ENCODE results near the gene PGP.

The PGP gene

DNA sequence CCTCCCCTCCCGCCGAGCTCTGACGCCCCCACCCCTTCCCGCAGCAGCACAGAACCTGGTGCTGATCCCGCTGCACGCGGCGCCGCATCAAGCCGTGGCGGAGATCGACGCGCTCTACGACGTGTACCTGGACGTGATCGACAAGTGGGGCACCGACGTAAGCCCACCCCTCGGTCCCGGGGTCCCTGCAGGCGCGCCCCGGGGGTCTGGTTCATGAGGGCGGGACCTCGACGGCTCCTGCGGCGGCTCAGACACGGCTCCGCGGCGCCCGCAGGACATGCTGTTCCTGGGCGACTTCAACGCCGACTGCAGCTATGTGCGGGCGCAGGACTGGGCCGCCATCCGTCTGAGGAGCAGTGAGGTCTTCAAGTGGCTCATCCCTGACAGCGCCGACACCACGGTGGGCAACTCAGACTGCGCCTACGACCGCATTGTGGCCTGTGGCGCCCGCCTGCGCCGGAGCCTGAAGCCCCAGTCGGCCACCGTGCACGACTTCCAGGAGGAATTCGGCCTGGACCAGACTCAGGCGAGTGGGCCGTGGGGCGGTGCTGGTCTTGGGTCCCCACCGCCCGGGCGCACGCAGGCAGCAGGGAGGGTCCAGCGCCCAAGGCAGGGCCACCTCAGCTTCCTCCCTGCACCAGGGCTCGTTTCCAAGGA lies 23.0 kb upstream of the PGP start:
- peak; percentile 46 for DNase-seq (ENCODE audit: low spot score)

DNA sequence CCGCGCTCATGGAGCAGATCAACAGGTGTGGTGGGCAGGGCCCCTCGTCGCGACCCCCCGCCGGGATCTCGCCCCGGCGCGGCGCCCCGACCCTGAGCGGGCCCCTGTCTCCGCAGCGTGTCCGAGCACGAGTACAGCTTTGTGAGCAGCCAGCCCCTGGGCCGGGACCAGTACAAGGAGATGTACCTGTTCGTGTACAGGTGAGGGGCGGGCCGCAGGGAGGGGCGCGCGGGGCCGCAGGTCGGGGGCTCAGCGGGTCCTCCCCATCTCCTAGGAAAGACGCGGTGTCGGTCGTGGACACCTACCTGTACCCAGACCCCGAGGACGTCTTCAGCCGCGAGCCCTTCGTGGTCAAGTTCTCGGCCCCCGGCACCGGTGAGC lies 22.5 kb upstream of the PGP start:
- DNase-seq (ENCODE audit: low spot score), result peak; percentile 40

DNA sequence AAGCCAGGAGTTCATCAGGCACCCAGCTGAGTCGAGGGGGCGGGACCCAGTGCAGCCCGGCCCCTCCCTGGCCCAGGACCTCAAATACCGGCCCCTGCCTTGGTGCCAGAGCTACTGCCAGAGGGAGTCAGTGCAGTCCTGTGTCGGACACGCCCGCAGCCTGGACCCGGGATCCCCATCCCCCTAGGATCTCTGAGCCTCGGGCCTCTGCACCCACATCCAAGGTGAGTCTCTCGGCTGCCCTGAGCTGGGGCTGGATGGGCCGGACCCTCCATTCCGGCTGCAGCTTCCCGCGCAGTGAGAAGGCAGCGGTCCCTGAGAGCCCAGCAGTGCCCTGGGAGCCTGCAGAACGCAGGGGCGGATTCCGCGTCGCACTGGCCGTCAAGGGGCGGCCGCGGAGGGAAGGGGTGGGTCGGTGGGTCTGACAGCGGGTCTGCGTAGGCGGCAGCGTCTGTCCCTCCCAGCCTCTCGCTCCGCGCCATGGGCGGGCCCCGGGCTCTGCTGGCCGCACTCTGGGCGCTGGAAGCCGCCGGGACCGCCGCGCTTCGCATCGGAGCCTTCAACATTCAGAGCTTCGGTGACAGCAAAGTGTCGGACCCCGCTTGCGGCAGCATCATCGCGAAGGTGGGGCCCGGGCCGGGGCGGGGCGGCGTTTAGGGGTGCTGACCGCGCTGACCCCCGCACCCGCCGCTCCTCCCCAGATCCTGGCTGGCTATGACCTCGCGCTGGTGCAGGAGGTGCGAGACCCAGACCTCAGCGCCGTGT lies 21.9 kb upstream of the PGP start, which contains the start of gene DNASE1L2:
TSS of gene DNASE1L2 (plus strand) at position 108 of the 765 bp plus-strand sequence. CDS start at position 481, 373 bp downstream.
- no peak for DNase-seq (ENCODE audit: low spot score)

DNA sequence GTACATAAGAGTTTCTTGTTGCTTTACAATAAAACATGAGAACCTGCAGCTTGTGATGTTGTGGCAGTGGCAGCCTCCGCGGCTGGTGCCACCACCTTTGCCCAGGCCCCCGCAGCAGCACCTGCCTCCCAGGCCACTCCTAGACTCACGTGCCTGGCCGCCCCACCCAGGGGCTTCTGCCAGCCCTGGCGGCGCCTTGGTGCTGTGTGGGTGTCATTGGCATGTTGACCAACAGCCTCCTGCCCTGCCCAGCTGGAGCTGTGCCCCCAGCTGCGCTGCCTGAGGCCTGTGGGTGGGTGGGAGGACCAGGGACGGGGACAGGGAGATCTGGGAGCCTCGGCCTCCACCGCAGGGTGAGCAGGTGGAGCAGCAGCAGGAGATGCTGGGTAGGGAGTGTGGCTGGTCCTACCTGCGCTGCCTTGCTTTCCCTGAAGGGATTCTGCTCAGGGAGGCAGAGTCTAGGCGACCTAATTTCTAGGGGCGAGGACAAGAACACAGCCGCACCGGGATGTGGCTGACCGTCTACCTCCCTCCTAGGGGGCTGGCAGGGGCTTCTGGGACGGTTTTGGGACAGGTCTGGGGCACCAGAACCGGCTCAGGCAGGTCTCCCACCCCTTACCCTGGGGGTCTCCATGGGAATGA lies 21.2 kb upstream of the PGP start:
- DNase-seq (ENCODE audit: low spot score), result no peak

DNA sequence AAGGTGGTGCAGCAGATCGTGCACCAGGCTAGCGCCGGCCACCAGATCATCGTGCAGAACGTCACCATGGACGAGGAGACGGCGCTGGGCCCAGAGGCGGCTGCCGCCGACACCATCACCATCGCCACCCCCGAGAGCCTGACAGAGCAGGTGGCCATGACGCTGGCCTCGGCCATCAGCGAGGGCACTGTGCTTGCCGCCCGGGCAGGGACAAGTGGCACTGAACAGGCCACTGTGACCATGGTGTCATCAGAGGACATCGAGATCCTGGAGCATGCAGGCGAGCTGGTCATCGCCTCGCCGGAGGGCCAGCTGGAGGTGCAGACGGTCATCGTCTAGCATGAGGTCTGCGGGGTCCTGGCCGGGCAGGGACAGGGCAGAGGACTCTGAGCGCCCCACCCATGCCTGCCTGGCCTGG lies 20.6 kb upstream of the PGP start:
- no peak for DNase-seq (ENCODE audit: low spot score)

DNA sequence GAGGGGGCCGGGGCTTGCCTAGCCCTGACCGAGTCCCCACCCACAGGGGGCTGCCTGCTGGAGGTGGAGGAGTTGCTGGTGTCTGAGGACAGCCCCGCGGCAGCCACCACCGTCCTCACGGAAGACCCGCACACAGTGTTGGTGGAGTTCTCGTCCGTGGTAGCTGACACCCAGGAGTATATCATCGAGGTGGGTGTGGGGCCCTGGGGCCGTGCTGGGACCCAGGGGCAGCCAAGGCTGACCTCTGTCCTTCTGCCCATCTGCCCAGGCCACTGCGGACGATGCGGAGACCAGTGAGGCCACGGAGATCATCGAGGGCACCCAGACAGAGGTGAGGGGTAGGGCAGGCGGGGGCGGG lies 20.2 kb upstream of the PGP start:
- no peak for DNase-seq (ENCODE audit: low spot score)

DNA sequence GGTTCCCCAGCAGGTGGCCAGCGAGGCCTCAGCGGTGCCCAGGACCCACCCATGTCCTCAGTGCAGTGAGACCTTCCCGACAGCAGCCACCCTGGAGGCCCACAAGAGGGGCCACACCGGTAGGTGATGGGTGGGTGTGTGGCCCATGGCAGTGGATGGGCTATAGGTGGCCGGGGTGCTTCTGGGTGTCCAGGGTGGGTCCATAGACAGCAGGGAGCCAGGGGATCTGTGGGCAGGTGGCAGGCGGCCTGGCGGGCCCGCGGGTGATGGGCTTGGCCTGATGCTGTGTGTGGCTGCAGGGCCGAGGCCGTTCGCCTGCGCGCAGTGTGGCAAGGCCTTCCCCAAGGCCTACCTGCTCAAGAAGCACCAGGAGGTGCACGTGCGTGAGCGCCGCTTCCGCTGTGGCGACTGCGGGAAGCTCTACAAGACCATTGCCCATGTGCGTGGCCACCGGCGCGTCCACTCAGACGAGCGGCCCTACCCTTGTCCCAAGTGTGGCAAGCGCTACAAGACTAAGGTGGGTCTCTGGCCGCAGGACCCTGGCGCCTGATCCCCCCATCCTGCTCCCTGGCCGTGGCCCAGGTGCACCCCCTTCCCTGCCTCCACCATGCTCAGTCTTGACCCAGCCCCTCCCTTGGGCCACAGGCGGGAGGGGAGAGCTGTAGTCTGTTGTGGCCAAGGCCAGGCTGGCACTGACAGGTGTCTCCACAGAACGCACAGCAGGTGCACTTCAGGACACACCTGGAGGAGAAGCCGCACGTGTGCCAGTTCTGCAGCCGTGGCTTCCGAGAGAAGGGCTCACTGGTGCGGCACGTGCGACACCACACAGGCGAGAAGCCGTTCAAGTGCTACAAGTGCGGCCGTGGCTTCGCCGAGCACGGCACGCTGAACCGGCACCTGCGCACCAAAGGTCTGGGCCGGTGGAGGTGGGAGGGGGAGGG lies 19.5 kb upstream of the PGP start:
- DNase-seq (ENCODE audit: low spot score), result no peak

DNA sequence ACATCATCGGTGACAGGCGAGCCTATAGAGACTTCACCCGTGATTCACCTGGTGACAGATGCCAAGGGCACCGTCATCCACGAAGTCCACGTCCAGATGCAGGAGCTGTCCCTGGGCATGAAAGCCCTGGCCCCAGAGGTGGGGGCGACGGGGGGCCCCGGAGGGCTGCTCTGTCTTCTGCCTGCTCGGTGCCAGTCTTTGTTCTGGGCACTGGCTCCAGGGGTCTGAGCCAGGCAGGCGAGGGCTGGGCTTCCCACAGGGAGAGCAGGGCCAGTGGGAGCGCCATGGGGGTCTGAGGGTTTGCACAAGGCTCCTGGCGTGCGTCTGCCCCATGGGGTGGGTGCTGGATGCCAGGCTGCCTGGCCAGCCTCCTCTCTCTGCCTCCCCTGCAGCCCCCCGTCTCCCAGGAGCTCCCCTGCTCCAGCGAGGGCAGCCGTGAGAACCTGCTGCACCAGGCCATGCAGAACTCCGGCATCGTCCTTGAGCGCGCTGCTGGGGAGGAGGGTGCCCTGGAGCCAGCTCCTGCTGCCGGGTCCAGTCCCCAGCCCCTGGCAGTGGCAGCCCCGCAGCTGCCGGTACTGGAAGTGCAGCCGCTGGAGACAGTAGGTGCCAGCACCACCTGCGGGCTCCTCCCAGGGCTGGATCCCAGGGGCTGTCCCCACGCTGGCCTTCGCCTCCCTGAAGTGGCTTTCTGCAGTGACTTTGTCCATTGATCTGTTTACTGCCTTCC lies 18.6 kb upstream of the PGP start:
- DNase-seq (ENCODE audit: low spot score), result no peak

DNA sequence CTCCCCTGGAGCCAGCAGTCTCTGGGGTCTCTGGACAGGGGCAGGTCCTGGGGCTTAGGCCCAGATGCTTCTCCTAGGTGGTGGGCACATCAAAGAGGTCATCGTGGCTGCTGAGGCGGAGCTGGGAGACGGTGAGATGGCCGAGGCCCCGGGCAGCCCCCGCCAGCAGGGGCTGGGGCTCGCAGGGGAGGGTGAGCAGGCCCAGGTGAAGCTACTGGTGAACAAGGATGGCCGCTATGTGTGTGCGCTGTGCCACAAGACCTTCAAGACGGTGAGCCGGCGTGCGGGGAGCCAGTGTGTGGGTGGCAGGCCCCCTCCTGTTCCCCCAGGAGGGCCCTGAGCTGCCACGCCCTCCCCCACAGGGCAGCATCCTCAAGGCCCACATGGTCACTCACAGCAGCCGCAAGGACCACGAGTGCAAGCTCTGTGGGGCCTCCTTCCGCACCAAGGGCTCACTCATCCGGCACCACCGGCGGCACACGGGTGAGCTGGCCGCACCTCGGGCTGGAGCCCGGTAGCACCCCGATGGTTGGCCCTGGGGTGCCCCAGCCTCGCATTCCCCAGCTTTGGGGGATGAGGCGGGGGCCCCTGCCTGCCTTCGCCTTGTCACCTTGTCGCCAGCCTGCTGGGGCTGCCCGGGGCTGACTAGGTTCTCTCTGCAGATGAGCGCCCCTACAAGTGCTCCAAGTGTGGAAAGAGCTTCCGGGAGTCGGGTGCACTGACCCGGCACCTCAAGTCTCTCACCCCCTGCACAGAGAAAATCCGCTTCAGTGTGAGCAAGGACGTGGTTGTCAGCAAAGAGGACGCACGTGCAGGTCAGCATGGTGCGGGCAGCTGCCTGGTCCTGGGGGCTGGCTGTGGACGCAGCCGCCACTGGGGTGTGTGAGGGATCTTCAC lies 17.7 kb upstream of the PGP start:
- no peak for DNase-seq (ENCODE audit: low spot score)

DNA sequence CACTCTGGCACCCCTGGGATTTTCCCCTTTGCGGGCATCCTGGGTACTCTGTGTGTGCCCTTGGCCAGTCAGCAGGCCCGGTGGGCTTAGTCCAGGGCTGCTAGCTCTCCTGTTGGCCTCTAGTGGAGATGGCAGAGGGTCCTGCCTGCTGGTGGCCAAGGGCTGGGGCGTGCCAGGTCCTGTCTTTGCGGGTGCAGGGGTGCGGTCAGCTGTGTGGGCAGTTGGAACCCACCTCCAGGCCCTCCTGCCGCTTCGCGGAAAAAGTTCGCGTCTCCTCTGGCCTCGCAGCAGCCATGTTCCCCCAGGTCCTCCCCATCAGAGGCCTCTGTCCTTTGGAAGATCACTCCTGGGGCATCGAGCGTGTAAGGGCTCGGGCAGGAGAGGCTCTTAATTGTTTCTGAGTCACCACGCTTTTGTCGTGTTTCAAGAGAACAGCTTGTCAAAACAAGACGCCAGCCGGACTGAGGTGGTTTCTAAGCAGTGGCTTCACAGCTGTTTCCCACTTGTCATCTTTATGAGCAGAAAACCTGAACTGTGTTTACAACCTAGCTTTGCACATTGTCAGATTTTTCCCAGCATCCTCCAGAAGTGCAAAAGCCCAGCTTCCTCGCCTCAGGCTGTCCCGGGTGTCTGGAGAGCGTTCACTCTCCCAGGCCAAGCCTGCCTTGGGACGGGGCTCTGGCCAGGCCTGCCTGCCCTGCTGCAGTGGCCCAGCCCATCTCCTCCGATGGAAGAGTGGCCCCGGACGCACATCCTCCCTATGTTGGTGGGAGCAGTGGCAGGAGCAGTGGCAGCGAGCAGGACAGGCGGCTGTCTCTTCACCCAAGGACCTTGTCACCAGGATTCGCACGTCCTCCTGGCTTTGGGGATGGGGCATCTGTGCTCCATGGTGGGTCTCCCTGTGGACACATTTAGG lies 16.6 kb upstream of the PGP start:
- no peak for DNase-seq (ENCODE audit: low spot score)

DNA sequence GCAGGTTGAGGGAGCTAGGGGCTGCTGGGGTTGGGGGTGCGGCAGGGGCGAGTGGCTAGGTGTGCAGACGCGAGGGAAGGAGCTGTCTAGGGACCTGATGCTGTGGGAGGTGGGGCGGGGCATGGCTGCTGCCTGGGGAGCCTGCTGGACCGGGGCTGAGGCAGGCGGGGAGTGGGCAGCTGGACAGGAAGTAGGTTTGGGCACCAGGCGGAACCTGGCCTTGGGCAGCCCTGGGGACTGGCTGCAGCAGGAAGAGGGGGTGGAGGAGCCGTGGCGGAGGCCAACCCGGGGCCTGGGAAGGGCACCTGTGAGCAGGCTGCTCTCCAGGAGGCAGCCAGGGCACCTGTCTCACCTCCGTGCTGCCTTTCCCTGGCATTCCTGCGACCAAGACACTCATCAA lies 15.7 kb upstream of the PGP start:
- DNase-seq (ENCODE audit: low spot score), result no peak

DNA sequence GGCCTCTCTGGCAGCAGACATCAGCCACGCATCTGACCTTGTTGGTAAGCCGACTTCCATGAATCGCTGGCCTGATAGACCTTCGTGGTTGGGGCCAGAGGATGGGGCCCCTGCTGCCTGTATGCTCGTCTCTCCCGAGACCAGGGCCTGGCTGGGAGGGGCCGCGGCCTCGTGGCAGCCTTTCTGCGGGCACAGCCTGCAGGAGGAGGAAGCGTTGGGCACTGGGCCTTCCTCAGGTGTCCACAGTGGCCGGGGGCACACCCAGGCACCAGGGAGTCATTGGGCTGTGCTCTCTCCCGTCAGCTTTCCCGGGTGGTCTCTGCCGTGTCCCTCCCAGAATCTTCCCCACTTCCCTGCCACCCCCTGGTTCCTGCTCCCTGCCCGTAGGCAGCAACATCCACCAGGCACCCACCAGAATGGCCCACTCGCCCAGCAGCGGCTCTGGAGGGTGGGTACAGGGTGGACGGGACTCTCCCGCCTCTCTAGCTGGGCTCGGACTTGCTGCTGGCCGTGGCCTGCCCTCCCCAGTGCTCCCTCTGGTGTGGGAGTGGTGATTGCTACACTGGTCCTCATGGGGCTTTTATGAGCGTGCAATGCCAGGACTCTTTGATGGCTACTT lies 15.1 kb upstream of the PGP start:
- no peak for DNase-seq (ENCODE audit: low spot score)

DNA sequence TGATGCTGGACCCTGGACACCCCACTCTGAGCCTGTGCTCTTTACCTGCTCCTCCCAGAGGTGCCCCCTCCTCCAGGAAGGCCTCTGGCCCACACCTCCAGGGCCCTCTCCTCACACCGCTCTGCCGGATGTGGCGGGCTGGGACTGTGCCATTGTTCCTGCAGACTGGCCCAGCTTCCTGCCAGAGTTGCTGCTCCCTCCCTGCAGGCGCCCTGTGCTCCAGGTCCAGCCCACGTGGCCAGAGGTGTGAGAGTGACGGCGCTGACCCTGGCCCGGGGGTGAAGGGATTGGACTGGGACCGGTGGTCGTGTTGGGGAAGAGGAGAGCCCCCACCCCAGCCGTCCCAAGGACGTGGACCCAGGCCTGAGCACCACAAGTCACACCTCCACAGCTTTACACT lies 14.5 kb upstream of the PGP start:
- DNase-seq (ENCODE audit: low spot score), result no peak

DNA sequence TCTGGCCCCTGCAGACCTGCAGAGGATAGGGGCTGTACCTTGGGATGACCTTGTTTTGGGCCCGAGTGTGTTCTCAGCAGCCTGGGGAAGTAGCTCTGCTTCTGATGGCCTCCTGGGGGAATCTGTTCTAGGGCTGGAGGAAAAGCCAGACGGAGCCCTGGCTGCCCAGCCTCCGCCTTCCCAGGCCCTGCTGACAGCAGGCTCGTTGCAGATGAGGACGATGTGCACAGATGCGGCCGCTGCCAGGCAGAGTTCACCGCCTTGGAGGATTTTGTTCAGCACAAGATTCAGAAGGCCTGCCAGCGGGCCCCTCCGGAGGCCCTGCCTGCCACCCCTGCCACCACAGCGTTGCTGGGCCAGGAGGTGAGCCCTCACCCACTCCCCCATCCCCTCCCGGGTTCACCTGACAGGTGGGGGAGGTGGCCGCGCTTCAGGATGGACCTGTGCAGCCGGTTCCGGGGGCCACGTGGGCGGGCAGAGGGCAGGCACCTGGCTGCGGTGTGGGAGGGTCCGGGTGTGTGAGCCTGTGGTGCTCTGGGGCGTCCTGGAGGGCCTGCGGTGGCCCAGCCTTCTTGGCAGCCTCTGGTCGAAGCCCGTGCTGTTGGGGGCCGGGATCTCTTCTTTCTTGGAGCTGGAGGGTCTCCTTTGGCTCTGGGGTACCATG lies 13.7 kb upstream of the PGP start:
- DNase-seq (ENCODE audit: low spot score), result no peak

DNA sequence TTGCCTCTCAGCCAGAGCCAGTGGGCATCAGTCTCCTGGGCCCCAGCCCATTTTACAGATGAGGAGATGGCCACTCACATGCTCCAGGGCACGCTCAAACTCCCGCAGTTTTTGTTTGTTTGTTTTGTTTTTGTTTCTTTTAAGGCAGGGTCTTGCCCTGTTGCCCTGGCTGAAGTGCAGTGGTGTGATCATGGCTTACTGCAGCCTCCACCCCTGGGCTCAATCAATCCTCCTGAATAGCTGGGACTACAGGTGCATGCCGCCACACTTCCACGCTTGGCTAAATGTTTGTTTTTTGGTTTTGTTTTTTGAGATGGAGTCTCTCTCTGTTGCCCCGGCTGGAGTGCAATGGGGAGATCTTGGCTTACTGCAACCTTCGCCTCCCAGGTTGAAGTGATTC lies 12.3 kb upstream of the PGP start:
- no peak for DNase-seq (ENCODE audit: low spot score)

DNA sequence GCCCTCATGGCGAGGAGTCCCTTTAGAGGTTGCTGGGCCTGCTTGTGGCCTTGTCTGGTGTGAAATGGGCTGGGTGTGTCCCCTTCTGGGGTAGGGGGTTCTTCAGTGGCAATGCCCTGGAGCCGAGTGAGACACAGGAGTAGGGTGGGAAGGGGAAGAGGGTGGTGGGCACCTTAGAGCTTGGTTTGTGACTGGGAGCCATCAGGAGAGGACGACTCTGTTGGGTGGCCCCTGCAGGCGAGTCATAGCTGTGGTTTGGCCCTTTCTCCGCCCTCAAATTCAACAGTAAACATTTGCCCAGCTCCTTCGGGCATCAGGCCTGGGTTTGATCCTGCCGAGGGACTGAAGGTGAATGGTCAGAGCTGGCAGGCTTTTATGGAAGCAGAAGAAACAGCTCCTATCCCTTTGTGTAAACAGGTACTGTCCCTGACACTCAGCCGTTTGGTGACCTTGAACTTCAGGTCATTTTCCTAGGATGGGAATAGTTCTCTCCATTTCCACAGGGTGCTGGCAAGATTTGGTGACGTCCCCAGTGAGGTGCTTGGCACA lies 11.7 kb upstream of the PGP start:
- no peak for DNase-seq (ENCODE audit: low spot score)

DNA sequence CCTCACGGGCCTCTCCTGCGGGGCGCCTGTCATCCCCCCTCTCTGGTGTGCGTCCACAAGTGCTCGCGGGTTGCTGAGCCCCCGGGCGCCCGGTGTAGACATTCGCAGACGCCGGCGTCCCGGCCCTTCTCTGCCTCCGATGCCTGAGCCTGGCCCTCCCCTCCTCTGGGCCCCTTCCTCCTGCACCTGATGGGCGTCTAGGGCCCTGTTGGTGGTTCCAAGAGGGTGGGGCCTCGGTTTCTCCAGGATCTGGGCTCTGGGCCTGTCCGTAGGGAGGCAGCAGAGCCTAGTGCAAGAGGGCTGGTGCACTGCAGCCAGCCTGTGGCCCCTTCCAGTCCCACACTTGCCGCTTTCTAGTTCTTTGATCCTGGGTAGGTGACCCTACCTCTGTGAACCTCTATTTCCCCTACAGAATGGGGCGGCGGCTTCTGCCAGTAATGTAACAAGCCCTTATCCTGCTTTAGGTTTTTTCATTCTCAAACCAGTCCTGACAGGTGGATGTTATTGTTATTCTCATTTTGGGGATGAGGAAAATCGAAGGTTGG lies 9.4 kb upstream of the PGP start:
- DNase-seq (ENCODE audit: low spot score), result peak; percentile 73
